GM10266 (cell line): ENCODE data around the gene CAMTA1.

ENCODE experiments used
- DNase-seq: peaks from one replicate; pipeline ENCODE4 v3.0.0; 2012; ENCODE audit errors: extremely low spot score
- CTCF ChIP-seq: IDR thresholded peaks from 2 replicates; pipeline ENCODE4 v1.5.1; 2012; ENCODE audit warnings: mild to moderate bottlenecking, low read depth; ENCODE audit not compliant: control insufficient read depth, insufficient read depth; ENCODE audit errors: missing control alignments

CAMTA1 gene

GRCh38 chr1:6874298-6874697, 89.0 kb downstream of the CAMTA1 start:
- no peak for DNase-seq
- no peak for TF ChIP-seq CTCF

- DNase-seq: no peak
- no peak for TF ChIP-seq CTCF
Measured at GRCh38 chr1:6880951-6881690, 95.9 kb downstream of the CAMTA1 start.

GRCh38 chr1:6882414-6882813, 97.2 kb downstream of the CAMTA1 start:
- no peak for DNase-seq

GRCh38 chr1:6884652-6885153, 99.4 kb downstream of the CAMTA1 start:
- no peak for TF ChIP-seq CTCF

More at GRCh38 chr1:6882414-6882813, 97.2 kb downstream of the CAMTA1 start:
- no peak for TF ChIP-seq CTCF

GRCh38 chr1:6885426-6885825, 100.2 kb downstream of the CAMTA1 start:
- DNase-seq: no peak
- TF ChIP-seq CTCF: no peak

More at GRCh38 chr1:6884652-6885153, 99.4 kb downstream of the CAMTA1 start:
- no peak for DNase-seq

GRCh38 chr1:6886523-6886922, 101.3 kb downstream of the CAMTA1 start:
- no peak for TF ChIP-seq CTCF
- DNase-seq: no peak

GRCh38 chr1:6888268-6888667, 103.0 kb downstream of the CAMTA1 start:
- TF ChIP-seq CTCF: no peak
- no peak for DNase-seq
